ENCODE results near the gene PRM3. TPM values are rescaled to one million over a fixed set of nuclear protein-coding genes. Genes with fewer than 3 reads are reported as not detected.
A peak's percentile ranks its signal among the peaks of the same experiment; 100 is the strongest.

Gene PRM3
- total and polyA plus RNA-seq, 4 donors, result not detected

DNA sequence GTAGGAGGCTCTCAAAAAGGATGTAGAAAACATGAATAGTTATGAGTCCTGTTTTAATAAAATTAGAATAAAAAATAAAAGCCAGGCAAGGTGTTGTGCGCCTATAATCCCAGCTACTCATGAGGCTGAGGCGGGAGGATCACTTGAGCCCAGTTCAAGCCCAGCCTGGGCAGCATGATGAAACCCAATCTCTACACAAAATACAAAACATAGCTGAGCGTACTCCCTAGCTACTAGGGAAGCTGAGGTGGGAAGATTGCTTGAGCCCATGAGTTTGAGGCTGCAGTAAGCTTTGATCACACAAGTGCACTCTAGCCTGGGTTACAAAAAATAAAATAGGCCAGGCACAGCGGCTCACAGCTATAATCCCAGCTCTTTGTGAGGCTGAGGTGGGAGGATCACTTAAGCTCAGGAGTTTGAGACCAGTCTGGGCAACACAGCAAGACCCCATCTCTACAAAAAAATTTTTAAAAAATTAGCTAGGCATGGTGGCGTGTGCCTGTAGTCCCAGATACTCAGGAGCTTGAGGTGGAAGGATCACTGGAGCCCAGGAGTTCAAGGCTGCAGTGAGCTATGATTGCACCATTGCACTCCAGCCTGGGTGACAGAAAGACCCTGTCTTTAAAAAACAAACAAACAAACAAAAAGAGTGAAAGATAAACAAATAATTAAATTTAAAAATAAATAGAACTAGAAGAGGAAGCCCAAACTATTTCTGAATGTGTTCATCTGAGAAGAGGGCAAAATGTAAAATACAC, 24.9 kb upstream of the PRM3 start:
- WGBS, result 97% methylated on average over 5 of the region's 5 CpGs
- Histone ChIP-seq H3K4me3 (ENCODE audit: low read depth in 1 of 3, low read length in 3 of 3) (no peak overlapping the region), H3K9ac (ENCODE audit: low read depth in 1 of 2, low read length in 2 of 2) (no peak overlapping the region), H3K27ac (ENCODE audit: low read depth in 1 of 2, low read length in 2 of 2) (no peak overlapping the region), H3K36me3 (ENCODE audit: control insufficient read depth in 4 of 4, insufficient read depth in 3 of 4, low read depth in 1 of 4, low read length in 3 of 4) (no peaks in the 10 kb centered on the region), H3K27me3 (ENCODE audit: control insufficient read depth in 4 of 4, insufficient read depth in 4 of 4, low read length in 3 of 4) (no peaks in the 10 kb centered on the region), H3K9me3 (ENCODE audit: control insufficient read depth in 4 of 4, low read length in 3 of 4) (no peaks in the 10 kb centered on the region), H3K4me1 (ENCODE audit: control insufficient read depth in 4 of 4, insufficient read depth in 4 of 4, low read length in 3 of 4) (peaks cover 6 to 17% (median 11%) of the 10 kb centered on the region in 4 donors)
- DNase-seq (ENCODE audit: low spot score), result no peak
- TF ChIP-seq HNF4A (conservative IDR thresholded peaks at IDR 0.05), result no peak
- TF ChIP-seq JUND (IDR thresholded peaks at IDR 0.05), result no peak
- TF ChIP-seq, protein P1, sequence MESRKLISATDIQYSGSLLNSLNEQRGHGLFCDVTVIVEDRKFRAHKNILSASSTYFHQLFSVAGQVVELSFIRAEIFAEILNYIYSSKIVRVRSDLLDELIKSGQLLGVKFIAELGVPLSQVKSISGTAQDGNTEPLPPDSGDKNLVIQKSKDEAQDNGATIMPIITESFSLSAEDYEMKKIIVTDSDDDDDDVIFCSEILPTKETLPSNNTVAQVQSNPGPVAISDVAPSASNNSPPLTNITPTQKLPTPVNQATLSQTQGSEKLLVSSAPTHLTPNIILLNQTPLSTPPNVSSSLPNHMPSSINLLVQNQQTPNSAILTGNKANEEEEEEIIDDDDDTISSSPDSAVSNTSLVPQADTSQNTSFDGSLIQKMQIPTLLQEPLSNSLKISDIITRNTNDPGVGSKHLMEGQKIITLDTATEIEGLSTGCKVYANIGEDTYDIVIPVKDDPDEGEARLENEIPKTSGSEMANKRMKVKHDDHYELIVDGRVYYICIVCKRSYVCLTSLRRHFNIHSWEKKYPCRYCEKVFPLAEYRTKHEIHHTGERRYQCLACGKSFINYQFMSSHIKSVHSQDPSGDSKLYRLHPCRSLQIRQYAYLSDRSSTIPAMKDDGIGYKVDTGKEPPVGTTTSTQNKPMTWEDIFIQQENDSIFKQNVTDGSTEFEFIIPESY (IDR thresholded peaks at IDR 0.05), result no peak
- no peak for TF ChIP-seq GABPA (IDR thresholded peaks at IDR 0.05 in 1 of 2, conservative IDR thresholded peaks at IDR 0.05 in 1 of 2)
- TF ChIP-seq HNF4G (IDR thresholded peaks at IDR 0.05), result no peak
- no peak for TF ChIP-seq RAD21 (IDR thresholded peaks at IDR 0.05)
- no peak for TF ChIP-seq YY1 (IDR thresholded peaks at IDR 0.05)

DNA sequence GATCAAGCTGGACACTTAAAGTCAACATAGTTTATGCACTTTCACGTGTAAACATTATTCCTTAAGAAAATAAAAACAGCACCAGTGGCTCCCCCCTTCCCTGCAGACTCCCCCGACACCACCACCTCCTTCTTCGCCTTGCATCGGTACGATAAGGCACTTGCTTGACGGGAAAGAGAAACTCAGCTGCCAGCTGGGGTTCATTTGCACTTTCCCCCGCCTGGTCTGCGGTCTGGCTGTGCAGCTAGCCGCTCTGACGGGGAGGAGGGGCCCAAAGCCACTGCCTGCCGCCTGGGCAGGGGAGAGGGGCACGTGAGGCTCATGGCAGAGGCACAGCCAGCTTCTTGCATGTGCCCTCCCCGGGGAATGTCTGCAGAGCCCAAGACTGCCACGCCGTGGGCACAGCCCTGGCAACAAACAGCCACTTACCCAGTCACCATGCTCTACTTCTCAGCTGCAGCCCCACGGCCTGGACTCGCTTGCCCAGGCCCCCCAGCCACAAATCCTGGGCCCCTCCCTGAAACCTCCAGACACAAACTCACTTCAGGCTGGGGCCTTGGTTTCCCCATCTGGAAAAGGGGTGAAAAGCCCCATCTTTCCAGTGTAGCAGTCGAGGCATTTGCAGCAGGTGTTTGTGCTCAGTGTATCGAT, 24.2 kb upstream of the PRM3 start:
- H3K36me3 ChIP-seq (ENCODE audit: control insufficient read depth in 4 of 4, insufficient read depth in 3 of 4, low read depth in 1 of 4, low read length in 3 of 4), result no peaks in the 10 kb centered on the region
- no peak for DNase-seq (ENCODE audit: low spot score)
- peak overlapping the region in 1 of 3 donors; percentile 4 for H3K4me3 ChIP-seq (ENCODE audit: low read depth in 1 of 3, low read length in 3 of 3)
- peaks cover 6 to 17% (median 11%) of the 10 kb centered on the region in 4 donors for H3K4me1 ChIP-seq (ENCODE audit: control insufficient read depth in 4 of 4, insufficient read depth in 4 of 4, low read length in 3 of 4)
- H3K9ac ChIP-seq (ENCODE audit: low read depth in 1 of 2, low read length in 2 of 2), result no peak overlapping the region
- 20% methylated on average over 19 of the region's 19 CpGs for WGBS
- no peaks in the 10 kb centered on the region for H3K9me3 ChIP-seq (ENCODE audit: control insufficient read depth in 4 of 4, low read length in 3 of 4)
- H3K27ac ChIP-seq (ENCODE audit: low read depth in 1 of 2, low read length in 2 of 2), result no peak overlapping the region
- H3K27me3 ChIP-seq (ENCODE audit: control insufficient read depth in 4 of 4, insufficient read depth in 4 of 4, low read length in 3 of 4), result no peaks in the 10 kb centered on the region
- TF ChIP-seq, protein P2, sequence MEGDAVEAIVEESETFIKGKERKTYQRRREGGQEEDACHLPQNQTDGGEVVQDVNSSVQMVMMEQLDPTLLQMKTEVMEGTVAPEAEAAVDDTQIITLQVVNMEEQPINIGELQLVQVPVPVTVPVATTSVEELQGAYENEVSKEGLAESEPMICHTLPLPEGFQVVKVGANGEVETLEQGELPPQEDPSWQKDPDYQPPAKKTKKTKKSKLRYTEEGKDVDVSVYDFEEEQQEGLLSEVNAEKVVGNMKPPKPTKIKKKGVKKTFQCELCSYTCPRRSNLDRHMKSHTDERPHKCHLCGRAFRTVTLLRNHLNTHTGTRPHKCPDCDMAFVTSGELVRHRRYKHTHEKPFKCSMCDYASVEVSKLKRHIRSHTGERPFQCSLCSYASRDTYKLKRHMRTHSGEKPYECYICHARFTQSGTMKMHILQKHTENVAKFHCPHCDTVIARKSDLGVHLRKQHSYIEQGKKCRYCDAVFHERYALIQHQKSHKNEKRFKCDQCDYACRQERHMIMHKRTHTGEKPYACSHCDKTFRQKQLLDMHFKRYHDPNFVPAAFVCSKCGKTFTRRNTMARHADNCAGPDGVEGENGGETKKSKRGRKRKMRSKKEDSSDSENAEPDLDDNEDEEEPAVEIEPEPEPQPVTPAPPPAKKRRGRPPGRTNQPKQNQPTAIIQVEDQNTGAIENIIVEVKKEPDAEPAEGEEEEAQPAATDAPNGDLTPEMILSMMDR (IDR thresholded peaks at IDR 0.05; ENCODE audit: low read depth, low read length, missing input control), result no peak
- TF ChIP-seq FOXA2 (IDR thresholded peaks at IDR 0.05) (no peak), TAF1 (conservative IDR thresholded peaks at IDR 0.05) (no peak), RXRA (IDR thresholded peaks at IDR 0.05) (peak in 1 of 2 donors; percentile 12), HNF4G (IDR thresholded peaks at IDR 0.05) (no peak), EGR1 (IDR thresholded peaks at IDR 0.05; ENCODE audit: low read depth in 2 of 2) (no peak), JUND (IDR thresholded peaks at IDR 0.05) (no peak), NR2F2 (IDR thresholded peaks at IDR 0.05) (no peak), FOXA1 (IDR thresholded peaks at IDR 0.05) (no peak), SP1 (IDR thresholded peaks at IDR 0.05) (peak; percentile 30), GABPA (IDR thresholded peaks at IDR 0.05 in 1 of 2, conservative IDR thresholded peaks at IDR 0.05 in 1 of 2) (no peak), HNF4A (conservative IDR thresholded peaks at IDR 0.05) (no peak), YY1 (IDR thresholded peaks at IDR 0.05) (no peak), RAD21 (IDR thresholded peaks at IDR 0.05) (peak; percentile 15 to 46)
- TF ChIP-seq, protein P1 (IDR thresholded peaks at IDR 0.05), result no peak
- TF ChIP-seq, protein P3, sequence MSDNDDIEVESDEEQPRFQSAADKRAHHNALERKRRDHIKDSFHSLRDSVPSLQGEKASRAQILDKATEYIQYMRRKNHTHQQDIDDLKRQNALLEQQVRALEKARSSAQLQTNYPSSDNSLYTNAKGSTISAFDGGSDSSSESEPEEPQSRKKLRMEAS (IDR thresholded peaks at IDR 0.05), result no peak
- TF ChIP-seq, protein P4, sequence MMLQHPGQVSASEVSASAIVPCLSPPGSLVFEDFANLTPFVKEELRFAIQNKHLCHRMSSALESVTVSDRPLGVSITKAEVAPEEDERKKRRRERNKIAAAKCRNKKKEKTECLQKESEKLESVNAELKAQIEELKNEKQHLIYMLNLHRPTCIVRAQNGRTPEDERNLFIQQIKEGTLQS (IDR thresholded peaks at IDR 0.05), result no peak
- TF ChIP-seq, protein P5, sequence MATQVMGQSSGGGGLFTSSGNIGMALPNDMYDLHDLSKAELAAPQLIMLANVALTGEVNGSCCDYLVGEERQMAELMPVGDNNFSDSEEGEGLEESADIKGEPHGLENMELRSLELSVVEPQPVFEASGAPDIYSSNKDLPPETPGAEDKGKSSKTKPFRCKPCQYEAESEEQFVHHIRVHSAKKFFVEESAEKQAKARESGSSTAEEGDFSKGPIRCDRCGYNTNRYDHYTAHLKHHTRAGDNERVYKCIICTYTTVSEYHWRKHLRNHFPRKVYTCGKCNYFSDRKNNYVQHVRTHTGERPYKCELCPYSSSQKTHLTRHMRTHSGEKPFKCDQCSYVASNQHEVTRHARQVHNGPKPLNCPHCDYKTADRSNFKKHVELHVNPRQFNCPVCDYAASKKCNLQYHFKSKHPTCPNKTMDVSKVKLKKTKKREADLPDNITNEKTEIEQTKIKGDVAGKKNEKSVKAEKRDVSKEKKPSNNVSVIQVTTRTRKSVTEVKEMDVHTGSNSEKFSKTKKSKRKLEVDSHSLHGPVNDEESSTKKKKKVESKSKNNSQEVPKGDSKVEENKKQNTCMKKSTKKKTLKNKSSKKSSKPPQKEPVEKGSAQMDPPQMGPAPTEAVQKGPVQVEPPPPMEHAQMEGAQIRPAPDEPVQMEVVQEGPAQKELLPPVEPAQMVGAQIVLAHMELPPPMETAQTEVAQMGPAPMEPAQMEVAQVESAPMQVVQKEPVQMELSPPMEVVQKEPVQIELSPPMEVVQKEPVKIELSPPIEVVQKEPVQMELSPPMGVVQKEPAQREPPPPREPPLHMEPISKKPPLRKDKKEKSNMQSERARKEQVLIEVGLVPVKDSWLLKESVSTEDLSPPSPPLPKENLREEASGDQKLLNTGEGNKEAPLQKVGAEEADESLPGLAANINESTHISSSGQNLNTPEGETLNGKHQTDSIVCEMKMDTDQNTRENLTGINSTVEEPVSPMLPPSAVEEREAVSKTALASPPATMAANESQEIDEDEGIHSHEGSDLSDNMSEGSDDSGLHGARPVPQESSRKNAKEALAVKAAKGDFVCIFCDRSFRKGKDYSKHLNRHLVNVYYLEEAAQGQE (IDR thresholded peaks at IDR 0.05), result no peak
